M059J (cell line): Measurements from ENCODE around the gene CTBP2. TPM values are rescaled to one million over a fixed set of nuclear protein-coding genes. Genes with fewer than 3 reads are reported as not detected.

Source experiments
- DNase-seq: peaks from one replicate; pipeline ENCODE4 v3.0.0-alpha.2; 2012; ENCODE audit warnings: low read depth
- total RNA-seq: library from RNA; depleted of rRNA; stranded (reverse); fragments of >200 nt; shearing (Covaris generic); gene quantifications from 2 replicates; pipeline ENCODE4 v1.2.3, GENCODE V29; 2014

CTBP2 gene
- total RNA-seq, 1 experiment from 2014 or later, result 55.5 TPM

DNA sequence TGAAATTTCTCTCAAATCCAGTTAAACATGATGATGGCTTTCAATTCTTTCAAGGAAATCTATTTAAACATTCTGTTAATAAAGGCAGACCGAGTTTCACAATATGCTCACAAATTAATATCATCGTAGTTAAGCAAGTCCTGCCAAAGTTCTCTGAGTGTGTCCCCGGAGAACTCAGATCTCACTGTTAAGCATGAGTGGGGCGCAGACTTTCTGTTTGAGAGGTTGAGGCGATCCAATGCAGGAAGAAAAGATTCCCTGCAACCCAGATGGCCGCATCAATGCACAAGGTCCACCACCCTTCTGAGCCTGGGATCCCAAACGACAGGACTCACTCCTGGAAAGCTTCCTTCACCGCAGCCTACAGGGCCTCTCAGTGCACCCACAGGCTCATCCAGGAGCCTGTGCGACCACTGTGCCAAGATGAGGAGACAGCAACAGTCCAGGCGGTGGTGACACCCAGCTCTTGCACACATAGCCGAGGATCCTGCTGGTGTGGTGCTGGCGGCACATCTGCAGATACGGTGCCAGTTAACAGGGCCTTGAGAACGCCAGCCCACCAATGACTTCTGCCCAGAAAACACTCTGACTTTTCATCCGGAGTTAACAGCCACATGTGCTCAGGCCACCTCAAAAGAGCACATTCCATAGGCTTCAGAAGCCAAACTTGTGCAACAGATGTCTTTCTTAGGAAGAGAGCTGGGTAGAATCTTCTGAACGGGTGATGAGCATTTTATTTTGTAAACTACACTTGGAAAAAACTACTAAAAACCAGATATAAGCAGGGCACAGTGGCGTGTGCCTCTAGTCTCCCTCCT, 116.3 kb downstream of the CTBP2 start:
- DNase-seq, result no peak

DNA sequence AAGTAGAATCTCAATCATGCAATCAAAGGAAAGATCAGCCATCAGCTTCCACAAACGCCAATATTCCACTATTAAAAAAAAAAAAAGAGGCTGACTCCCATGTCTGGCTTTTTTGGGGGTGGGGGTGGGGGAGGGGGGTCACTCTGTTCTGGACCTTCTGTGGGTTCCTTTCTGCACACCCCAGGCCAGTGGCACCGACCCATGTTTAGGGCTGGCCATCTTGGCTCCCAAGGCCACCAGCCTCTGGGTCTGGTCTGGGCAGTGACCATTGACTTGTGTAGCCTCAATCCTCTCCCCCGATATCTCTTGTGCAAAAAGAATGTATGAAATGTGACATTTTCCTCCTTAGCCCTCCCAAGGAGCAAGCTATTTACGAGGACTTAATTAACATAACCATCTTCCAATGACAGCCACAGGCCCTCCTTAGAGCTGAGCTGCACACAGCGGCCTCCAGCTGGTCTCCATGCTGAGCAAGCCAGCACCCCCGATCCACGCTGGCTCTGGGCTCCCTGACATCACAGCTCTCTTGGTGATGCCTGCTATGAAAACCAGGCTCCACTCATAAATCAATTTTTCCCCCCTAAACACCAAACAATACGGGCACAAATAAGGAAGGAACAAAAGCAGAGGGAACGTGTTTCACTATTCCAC, 118.4 kb downstream of the CTBP2 start:
- DNase-seq, result peak; percentile 20

DNA sequence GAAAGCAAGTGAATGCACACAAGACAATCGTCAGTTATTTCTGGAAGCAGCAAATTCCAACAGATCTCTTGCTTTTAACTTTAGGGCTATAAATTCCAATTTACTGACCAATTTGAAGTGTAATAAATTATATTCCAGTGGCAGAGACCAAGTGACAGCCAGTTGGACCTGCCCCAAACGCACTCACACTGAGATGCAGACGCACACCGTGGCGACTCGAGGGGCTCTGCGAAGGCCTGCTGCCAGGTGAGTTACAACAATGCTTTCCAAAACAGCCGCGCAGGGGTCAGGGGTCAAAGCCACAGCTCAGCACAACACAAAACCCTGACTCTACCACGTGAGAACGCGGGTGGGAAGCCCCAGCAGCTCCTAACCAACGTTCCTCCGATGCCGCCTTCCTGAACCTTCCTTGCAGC, 121.0 kb downstream of the CTBP2 start:
- peak; percentile 48 for DNase-seq

DNA sequence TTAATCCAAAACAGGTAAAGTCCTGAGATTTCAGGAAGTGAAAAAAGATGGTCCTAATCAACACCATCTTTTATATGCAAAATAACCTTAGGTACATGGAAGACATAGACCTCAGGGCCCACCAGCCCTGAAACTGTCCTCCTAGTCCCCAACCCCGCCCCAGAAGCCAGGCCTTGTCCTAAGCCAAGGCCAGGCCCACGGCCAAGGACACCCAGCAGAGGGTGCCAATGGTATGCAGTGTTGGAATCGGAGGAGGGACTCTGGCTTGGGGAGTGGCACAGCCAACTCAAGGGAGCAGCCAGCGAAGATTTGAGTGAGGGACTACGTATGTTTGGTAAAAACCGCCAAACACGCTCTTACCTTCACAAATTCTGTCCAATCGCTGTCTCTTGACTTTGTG, 121.7 kb downstream of the CTBP2 start:
- DNase-seq, result peak; percentile 44

DNA sequence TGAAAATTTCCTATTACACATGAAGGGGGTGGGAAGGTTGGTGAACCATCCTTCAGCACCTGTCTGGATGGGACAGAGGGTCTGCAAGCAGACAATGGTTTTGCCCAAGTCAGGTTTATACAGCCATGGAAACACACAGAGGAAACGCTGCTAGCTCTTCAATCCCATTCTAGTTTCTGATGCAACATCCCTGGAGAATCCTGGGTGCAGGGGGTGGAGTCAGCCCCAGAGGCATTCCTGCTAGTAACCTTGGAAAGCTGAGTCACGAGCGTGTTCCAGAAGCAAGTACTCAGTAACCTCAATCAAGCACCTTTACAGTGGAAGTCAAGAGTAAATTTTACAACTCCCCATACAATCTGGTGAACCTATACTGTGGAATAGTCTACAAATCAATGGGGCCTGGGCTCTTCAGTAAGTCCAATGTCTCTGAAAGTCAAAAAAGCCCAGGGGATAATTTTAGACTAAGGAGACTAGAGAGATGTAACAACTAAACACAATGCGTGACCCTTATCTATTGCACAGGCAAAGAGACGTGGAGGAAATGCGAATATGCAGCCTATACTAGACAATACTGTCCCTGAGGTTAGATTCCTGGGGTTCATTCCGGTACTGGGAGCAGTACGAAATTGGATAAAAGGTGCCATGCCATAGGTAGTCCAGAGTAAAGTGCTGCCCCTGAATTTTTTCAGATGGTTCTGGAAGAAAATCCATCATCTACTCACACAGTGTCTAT, 123.1 kb downstream of the CTBP2 start:
- DNase-seq, result peak; percentile 89

DNA sequence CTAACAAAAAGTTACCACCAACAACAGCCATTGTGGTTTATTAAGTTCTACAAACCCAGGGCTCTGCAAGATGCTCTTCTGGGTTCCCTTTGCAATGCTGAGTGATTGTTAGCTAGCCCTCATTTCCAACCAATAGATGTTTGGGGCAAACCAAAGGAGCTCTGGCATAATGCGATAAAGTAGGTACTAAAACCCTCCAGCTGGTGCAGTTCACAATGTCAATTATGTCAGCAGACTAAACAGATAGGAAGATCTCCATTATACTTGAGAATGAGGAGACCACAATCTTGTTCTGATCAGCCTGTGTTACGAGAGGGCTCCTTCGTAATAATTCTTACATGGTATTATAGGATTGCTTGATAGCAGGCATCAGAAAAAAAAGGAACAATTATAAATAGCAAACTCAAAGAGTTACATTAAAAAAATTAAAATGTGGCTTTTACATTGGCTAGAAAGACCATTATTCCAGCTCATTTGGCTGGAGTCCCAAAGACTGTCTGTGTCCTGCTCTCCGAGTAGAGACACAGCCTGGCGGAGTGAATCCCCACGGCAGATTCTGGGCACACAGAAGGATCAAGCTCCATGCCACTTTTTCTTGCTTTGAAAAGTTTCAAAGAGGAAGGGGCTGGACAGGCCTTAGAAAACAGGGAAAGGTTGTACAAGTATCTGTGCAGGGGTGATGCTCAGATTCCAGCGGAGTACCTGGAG, 124.6 kb downstream of the CTBP2 start:
- no peak for DNase-seq

DNA sequence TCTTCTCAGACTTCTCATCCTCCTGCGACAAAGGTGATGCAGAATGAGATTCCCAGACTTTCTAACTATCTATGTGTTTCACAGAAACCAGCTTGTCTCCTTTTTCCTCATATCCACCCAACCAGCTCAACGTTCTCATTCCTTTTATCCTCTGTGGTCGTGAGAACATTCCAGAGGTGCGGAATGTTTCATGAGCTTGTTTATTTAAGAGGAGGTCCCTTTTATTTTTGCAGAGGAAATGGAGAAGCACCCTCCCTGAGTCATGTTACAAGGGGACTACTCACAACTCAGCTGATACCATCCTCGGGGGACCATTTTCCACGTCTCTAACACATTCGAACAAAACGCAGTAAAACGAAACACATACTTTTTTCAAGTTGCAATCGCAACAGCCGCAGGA, 125.2 kb downstream of the CTBP2 start:
- DNase-seq, result peak; percentile 92

DNA sequence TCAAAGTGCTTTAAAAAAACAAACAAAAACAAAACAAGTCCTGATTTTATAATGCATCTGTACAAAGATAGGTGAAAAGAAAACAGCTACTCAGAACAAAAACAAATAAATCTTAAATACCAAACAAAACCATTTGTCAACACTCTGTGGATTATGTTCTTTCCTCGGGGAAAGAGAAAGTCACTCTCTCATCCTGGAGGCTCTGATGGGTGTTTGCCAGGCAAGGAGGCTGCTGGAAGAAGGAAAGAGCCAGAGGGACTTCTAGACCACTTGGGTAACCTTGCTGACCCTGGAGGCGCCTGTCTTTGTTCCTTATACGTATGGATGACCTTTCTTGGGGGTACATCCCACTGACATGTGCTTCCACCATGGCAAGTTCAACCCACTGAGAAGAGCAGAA, 125.7 kb downstream of the CTBP2 start:
- DNase-seq, result peak; percentile 33

DNA sequence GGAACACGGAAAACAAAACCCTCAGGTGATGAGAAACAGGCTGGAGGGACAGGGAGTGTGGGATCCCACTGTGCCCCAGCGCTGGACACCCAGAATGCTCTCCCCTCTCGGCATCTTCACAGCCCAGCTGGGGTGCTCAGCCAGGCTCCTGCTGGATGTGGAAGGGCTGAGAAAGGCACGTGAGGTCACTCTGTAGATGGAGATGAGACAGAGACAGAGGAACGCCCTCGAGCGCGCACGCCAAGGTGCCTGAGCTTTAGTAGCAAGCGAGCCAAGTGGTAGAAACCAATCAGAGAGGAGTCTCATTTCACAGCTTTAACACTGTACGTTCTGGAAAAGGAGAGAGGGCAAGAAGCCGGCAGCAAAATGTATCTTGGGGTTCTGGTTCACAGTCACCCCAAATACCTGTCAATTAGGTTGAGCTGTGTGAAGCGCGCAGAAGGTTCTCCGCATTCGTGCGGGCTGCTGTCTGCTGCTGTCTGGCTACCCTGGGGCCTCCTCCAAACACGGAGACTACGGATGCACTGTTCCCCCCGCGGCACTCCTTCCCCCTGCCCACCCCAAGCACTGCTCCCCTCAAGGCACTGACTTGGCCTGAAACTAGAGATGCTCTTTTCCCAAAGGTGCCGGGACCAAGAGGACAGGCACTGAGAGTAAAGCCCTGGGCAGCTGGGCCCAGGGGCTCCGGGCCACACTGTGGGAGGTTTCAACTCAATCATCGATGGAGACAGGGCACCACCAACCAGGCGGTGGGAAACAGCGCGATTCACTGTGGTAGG, 127.0 kb downstream of the CTBP2 start:
- DNase-seq, result no peak

DNA sequence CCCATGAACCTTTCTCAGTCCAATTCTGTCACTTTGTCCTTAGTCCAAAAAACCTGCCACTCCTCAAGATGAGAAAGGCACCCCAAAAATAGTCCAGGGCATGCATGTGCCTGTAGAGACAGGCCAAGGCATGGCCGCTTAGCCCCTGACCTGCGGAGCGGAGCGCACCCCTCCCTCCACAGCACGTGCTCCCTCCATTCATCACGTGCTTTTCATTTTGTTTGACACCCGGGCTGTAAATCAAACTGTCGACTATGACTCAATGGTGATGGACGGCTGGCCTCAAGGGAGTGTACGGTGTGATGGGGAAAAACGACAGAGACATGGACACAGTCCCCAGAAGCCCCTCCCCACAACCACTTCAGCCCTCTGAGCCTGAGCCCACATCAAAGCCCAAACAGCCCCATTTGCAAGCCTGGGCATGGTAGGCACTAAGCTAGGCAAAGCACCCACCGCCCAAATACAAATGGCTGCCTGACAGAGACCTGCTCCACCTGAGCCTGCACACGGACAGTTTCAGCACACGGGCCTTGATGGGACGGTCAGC, 127.8 kb downstream of the CTBP2 start:
- DNase-seq, result no peak

DNA sequence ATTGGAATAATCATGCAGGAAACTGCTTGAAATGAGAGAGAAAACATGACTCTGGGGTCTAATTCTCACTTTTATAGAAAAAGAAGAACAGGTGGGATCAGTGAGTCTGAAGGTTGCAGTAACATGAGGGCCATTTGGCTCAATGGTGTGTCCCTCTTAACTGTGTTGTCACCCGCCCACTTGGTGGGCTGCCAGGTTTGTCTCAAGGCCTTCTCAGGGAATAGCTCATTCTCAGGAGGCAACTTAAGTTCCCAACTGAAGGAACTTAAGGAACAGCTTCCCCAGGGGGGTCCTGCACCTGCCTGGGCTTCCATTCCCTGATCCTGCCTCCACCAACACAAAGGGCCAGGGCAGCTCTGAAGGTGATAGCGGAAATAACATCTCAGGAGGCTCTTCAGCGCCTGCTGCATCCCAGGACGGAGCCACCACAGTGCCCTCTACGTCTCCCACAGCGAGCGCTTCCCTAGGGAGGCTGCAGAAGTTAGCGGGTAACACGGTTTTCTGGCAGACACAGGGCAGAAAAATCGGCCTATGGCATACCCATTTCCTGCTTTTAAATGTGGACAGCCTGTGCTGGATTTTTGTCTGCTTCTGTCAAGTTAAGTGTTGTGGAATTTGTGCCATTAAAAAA, 129.7 kb downstream of the CTBP2 start:
- DNase-seq, result no peak

DNA sequence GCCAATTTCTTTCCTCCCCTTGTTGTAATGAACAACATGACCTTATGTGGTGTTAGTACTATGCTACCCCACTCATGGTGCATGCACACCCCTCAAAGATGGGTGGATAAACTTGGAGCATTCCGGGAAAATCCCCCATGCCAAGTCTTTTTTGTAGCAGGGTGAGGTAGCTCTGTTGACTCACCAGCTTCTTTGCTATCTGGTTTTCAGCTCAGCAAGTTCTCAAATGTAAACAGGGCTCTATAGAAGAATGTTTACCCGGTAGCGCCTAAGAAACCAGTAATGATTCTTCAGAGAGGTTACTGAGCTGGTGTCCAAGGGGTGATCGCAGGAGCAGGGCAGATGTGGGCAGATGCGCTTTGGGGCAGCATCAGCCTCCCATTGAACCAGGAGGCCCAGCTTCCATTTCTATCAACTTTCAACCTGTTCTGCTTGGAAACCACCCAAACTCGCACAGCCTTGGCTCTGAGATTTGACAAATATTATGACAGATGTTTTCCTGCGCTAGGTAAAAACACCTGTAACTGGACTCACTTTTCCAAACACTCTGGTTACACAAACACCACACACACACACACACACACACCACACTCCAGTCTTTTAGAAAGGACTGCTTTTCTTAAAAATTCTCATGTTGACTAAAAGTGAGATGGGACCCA, 130.7 kb downstream of the CTBP2 start:
- peak; percentile 14 for DNase-seq

DNA sequence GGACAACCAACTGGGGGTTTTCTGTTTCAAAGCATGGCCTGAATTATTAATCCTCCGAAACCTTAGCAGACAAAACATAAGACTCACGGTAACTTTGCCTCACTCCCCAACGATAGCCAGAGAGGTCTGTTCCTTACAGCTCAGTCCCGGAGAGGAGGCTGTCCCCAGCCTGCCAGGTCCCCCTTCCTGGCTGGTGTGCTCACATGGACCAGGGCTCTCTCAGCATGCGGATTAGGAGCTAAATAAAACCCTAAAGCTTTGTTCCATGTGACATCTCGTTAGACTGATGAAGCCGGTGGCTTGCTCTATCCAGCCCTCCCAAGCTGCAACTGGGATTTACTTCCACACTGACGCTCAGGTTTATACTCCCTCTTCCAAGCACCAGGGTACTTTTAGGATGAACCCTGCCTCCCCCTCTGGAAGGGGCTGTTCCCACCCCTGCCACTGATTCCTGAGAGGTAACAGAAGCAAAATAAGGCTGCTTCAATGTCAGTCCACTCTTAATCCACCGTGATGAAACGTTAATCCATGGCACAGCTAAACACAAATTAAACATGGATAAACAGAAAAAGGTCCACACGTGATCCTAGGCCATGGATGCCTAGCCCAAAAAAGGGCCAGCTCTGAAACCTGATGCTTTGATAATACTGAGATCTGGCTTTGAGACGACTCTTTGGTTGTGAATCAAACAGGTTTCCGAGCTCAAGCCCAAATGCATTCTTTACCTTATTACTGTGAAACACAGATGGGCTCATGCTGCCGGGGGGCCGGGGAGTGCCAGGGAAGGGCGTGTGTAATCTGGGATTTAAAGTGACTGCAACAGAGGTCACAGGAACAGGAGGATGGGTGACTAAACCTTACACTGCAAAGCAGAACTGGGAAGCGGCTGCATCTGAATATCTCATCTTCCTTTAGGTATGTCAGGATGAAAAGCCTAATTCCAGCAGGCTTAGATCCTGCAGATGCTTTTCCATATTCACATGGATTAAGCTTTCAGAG, 132.2 kb downstream of the CTBP2 start:
- no peak for DNase-seq

DNA sequence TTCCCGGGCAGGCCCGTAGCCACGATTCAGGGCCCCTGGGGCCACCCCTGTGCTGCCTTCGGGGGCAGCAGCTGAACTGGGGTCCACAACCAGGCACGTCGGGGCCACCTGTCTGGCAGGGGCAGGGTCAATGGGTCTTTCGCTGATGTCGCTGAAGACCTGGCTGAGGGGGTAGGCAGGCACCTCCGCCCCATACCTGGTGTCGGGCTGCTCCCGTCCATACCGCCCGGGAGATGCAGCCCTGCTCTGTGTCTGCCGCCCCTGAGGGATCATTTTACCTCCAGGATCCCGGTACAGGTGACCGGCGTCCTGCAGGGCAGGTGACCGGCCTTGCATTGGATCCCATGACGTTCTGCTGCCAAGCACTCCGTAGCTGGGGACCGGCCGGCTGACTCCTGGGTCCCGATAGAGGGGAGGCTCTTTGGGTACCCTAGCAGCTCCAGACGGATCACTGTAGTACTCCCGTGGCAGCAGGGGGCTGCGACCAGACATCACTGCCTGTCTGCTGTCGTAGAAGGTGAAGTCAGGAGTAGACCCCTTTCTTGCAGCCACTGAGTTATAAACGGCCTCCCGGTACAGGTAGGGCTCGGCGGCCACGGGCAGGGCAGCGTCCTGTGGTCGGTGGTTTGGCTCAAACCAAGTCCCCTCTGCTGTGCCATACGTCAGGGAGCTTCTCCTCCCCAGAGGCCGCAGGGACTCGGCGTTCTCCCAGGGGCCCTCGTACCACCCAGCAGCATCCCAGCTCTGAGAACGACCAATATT, 133.2 kb downstream of the CTBP2 start:
- no peak for DNase-seq

DNA sequence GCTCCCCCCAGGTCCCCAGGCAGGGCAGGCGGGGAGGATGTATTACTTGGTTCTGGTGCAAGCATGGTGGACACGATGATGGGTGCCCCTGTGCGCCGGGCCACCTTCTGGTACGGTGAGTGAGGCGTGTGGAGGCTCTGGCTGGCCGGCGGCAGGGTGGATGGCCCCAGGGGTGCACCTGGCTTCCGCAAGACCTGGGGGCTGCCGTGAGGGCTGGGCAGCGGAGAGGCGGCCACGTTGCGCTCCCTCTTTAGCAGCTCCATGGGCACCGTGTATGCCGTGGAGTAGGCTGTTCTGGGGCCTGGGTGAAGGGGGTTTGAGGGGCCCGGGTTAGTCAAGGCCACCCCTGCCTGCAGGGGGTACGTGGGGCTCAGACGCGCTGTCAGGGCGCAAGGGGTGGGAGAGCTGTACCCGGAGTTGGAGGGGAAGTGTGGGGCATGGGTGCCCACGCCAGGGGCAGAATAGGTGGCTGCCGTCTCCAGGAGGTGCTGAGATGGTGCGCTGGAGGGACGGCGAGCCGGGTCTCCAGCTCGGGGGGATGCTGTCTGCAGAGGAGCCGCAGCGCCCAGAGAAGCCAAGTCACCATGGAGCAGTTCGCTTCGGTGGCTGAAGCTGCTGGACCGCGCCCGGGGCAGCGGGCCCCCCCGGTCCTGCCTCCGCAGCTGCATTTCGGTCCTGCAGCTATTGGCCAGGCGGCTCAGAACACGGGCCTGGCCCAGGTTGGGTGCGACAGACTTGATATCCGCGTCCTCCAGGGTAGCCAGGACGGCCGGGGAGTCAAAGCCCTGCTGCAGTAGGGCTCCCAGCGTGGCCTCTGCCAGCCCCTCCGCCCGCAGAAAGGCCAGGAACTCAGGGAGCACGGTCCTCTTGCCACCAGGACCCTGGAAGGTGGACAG, 134.1 kb downstream of the CTBP2 start:
- no peak for DNase-seq

DNA sequence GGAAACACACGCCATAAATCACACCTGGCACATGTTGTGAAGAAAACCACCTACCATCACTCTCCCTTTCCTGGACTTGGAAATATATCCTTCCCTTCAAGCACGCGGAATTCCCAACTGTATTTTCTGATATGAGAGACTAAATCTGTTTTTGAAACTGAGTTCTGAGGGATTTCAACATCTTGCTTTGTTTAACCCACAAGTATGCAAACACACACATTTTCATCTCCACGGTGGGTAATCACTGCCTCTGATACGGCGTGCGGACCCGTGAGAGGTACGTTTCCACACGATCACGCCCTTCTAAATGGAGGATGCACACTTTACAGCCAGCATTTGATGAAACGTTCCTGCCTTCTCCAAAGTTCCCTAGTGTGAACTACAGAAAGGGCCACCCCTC, 135.0 kb downstream of the CTBP2 start:
- DNase-seq, result no peak
